Transverse colon (tissue), 4 donors: ENCODE data around the gene MDN1.

Experiments used
- EP300 ChIP-seq: sonication (generic); formaldehyde crosslinking; IDR thresholded peaks from one replicate; pipeline ENCODE4 v1.6.1; 2017; ENCODE audit warnings: antibody characterized with exemption, low read depth
- POLR2A ChIP-seq: fragments of 450-650 bp; IDR thresholded peaks from one replicate; pipeline ENCODE4 v1.6.1; 2016; ENCODE audit warnings: antibody characterized with exemption, mild to moderate bottlenecking, moderate library complexity
- POLR2AphosphoS5 ChIP-seq, 3 donors: sonication (generic); formaldehyde crosslinking; IDR thresholded peaks; one replicate each; pipeline ENCODE4 v1.6.1; 2016; ENCODE audit warnings: antibody characterized with exemption in 3 of 3
- TF ChIP-seq, protein P1 (sequence below), 5 experiments: fragments of 200-600 bp in 3 of 5; fragments of 450-650 bp in 2 of 5; sonication (generic) in 3 of 5; IDR thresholded peaks; 1 replicate in 2 of 5; 2 replicates in 3 of 5; pipeline ENCODE4 v1.5.1; 2016 to 2017; ENCODE audit warnings: antibody characterized with exemption in 5 of 5, inconsistent platforms in 3 of 5, mild to moderate bottlenecking in 2 of 5, moderate library complexity in 1 of 5

DNA sequence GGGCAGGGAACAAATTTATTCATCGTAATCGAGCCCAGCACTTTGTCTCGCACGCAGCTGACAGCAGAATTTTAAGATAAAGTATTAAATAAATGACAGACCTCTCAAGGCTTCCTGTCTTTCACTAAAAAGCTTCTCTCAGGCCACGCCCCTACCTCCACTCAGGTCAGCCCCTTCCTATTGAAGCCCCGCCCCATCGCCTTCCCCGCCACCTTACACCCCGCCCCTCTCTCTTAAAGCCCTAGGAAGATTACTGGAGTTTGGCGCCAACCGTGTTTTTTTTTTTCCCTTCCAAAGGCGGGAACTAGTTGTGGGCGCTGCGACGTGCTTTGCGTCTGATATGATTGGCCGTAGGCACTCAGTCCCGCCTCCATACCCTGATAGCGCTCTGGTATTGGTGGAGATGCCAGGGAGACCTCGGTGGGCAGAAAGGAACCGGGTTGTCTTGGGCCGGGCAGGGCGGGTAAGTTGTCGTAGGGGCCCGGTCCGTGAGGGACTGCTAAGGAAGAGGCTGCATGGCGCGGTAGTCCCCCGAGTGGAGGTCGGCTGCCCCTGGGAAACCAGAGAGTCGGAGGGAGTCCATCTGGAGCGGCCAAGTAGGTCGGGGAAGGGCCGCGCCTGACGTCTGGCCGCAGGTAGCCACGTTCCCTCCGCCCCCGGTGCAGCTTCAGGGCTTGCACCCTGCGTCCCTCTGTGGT is 10.0 kb upstream of the MDN1 start, which contains the start of gene CASP8AP2:
- TF ChIP-seq, protein P1, sequence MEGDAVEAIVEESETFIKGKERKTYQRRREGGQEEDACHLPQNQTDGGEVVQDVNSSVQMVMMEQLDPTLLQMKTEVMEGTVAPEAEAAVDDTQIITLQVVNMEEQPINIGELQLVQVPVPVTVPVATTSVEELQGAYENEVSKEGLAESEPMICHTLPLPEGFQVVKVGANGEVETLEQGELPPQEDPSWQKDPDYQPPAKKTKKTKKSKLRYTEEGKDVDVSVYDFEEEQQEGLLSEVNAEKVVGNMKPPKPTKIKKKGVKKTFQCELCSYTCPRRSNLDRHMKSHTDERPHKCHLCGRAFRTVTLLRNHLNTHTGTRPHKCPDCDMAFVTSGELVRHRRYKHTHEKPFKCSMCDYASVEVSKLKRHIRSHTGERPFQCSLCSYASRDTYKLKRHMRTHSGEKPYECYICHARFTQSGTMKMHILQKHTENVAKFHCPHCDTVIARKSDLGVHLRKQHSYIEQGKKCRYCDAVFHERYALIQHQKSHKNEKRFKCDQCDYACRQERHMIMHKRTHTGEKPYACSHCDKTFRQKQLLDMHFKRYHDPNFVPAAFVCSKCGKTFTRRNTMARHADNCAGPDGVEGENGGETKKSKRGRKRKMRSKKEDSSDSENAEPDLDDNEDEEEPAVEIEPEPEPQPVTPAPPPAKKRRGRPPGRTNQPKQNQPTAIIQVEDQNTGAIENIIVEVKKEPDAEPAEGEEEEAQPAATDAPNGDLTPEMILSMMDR (IDR thresholded peaks at IDR 0.05), result no peak
- peak; percentile 4 to 80 (median 59) for TF ChIP-seq POLR2AphosphoS5 (IDR thresholded peaks at IDR 0.05)
- TF ChIP-seq POLR2A, result peak; percentile 59
- TF ChIP-seq EP300, result no peak
